Measurements from ENCODE around the gene MAPKAP1.

The MAPKAP1 gene

GRCh38 chr9:125397736-125398135 lies 309.3 kb downstream of the MAPKAP1 start:
- DNase-seq (ENCODE audit: low read depth in 3 of 3, low spot score in 1 of 3), result no peak

DNA sequence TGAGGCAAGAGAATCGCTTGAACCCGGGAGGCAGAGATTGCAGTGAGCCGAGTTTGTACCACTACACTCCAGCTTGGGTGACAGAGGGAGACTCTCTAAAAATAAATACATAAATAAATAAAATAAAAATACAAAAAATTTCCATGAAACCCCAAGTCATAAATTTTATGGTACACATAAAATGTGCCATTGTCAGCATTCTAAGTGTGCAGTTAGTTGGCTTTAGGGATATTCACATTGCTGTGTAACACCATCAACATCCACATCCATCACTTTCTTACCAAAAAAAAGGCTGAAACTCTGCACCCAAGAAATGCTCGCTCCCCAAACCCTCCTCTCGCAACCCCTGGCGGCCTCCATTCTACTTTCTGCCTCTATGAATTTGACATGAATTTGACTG lies 310.2 kb downstream of the MAPKAP1 start:
- no peak for DNase-seq (ENCODE audit: low read depth in 3 of 3, low spot score in 1 of 3)

DNA sequence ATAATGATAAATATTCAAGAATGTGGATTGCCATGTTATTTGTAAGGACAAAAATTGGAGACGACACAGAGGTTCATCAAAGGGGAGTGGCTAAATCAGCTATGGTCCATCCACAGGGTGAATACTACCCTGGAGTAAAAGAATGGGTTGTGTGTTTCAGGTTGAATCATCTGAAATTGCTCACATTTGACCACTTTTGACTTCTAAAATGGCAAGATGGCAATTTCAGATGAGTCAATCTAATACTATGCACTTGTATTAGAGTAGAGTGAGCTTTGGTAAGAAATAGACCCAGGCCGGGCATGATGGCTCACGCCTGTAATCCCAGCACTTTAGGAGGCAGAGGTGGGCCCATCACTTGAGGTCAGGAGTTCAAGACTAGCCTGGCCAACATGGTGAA lies 313.6 kb downstream of the MAPKAP1 start:
- no peak for DNase-seq (ENCODE audit: low read depth in 3 of 3, low spot score in 1 of 3)

GRCh38 chr9:125391704-125392103 lies 315.3 kb downstream of the MAPKAP1 start:
- DNase-seq (ENCODE audit: low read depth in 3 of 3, low spot score in 1 of 3), result no peak

DNA sequence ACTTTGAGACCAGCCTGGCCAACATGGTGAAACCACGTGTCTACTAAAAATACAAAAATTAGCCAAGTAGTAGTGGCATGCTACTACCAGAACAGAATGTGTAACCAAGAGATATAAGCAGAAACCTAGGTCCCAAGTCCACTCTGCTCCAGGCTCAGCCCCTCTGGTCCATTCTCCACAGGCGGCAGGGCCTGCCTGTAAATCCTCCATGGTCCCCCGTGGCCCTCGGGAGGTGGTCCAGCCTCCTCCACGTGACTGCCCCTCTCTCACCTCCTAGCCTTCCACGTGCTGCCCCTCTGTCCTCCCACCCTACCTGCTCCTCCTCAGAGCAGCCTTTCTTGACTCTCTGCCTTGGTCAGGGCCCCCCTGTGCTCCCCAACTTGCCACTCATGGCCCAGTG lies 318.0 kb downstream of the MAPKAP1 start:
- DNase-seq (ENCODE audit: low read depth in 3 of 3, low spot score in 1 of 3), result no peak

DNA sequence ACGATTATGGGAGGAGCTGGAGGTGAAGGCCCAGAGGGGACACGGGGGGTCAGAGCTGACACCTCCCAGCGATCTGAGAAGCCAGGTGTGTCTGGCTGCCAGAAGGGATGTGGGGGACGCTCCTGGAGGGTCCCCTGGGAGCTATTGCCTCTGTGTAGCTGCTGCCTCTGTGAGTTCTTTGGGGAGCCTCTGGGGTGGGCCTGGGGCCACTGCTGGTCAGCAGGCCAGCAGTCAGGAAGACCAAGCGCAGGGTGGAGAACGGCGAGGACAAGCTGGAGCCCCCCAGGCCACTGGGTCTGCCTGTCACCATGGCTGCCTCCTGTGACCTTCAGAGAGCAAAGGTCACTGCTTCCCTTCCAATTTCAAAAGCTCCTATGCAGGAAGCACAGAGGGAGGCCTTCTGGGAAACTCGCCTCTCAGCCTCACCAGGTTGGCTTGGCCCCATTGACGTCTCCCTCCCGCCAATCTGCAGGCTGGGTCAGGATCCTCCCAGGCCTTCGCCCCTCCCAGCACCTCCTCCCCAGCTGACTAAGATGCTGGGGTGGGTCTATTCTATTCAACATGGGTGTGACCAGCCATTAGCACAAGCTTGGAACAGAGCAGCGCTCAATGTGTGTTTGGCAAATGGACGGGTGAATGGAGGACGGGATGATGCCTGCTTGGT lies 319.0 kb downstream of the MAPKAP1 start:
- no peak for DNase-seq (ENCODE audit: low read depth in 3 of 3, low spot score in 1 of 3)
